GM12878 (cell line): ENCODE data around the gene CCDC159. TPM values are rescaled to one million over a fixed set of nuclear protein-coding genes. Genes with fewer than 3 reads are reported as not detected.

Experiments used
- BCL11A ChIP-seq: IDR thresholded peaks from 2 replicates; pipeline ENCODE4 v1.6.1; 2011; ENCODE audit warnings: low read depth, low read length
- EED ChIP-seq: sonication (generic); IDR thresholded peaks from 2 replicates; pipeline ENCODE4 v1.6.1; 2016; ENCODE audit warnings: antibody characterized with exemption, low read depth
- PRDM15 ChIP-seq: fragments of 450-650 bp; formaldehyde crosslinking; IDR thresholded peaks from 2 replicates; pipeline ENCODE4 v1.4.0; 2020; ENCODE audit warnings: mild to moderate bottlenecking, moderate library complexity
- RFX5 ChIP-seq: IDR thresholded peaks from 2 replicates; pipeline ENCODE4 v1.6.1; 2011; ENCODE audit warnings: low read depth, low read length, improper control_type of control experiment
- SP1 ChIP-seq: IDR thresholded peaks from one replicate; pipeline ENCODE4 v1.6.1; 2011; ENCODE audit warnings: low read depth, low read length
- ZBED1 ChIP-seq: IDR thresholded peaks from 2 replicates; pipeline ENCODE4 v1.6.1; 2016; ENCODE audit warnings: borderline replicate concordance
- polyA plus RNA-seq, 11 experiments: library from polyadenylated mRNA; depleted of rRNA in 4 of 11; unstranded in 6 of 11; stranded (reverse) in 5 of 11; fragments of >200 nt; fragmentation: Nextera tagmentation in 4 of 11; fragmentation: Illumina TruSeq in 1 of 11; extraction: Ambion mirVana in 4 of 11; extraction: Trizol in 1 of 11; gene quantifications; 1 replicate in 1 of 11; 2 replicates in 10 of 11; pipeline versions ENCODE4 v1.2.1 to v1.2.3, GENCODE V29; 2011 to 2016; ENCODE audit warnings: inconsistent platforms in 2 of 11, missing spikeins in 2 of 11, low read depth in 1 of 11
- total RNA-seq, 4 experiments: library from RNA; depleted of rRNA in 3 of 4; stranded (reverse); fragments of >200 nt in 3 of 4; fragmentation: Illumina TruSeq in 1 of 4; extraction: Trizol in 1 of 4; gene quantifications; 2 replicates each; pipeline versions ENCODE4 v1.2.1 to v1.2.3, GENCODE V29; 2013 to 2021
- TF ChIP-seq, protein P1 (sequence below): fragments of 450-650 bp; IDR thresholded peaks from 2 replicates; pipeline ENCODE4 v1.6.1; 2017; ENCODE audit warnings: mild to moderate bottlenecking, moderate library complexity
- TF ChIP-seq, protein P2 (sequence below): fragments of 450-650 bp; IDR thresholded peaks from 2 replicates; pipeline ENCODE4 v1.6.1; 2017; ENCODE audit warnings: antibody characterized with exemption, mild to moderate bottlenecking, moderate library complexity

Gene CCDC159
- total and polyA plus RNA-seq, 10 of the 15 experiments (the other 5 are each of a cell fraction or from before 2014, with no cell fraction given), result 0.61 to 14.7 (median 10.1) TPM

DNA sequence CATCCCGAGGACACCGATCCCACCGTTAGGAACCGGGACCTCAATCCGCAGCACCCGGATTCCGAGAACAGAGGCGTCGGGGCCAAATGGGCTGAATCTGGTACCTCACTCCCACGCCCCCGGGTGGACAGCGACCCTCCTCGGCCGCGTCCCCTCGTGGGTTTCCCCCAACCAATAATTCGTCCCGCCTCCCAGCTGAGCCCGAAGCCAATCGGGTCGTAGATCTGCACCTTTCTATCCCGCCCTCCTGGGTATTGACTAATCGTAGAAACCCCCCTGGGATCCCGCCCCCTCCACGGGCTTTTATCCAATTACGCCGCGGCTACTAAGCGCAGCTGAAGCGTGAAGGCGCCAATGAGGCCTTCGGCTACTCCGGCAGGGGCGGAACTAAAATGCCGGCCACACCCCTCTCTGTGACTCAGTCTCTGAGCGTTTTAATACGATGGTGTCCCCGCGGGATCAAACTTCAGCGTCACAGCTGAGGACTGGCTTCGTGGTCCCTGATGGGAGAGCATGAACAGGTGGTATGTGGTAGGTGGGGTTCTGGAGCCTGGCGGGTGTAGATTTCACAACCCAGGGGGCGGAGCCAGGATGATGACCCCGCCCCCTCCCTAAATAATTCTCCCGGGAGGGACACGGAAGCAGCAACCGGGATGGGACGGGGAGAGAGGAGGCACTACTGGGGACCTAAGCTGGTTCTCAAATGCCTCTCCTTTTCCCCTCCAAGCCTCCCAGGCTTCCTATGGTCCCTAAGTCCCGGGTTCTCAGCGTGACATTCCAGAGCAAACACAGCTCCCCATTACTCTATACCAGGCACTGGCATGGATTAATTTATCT, at the start of gene CCDC159, which contains the start of gene TMEM205 (continued):
- TF ChIP-seq PRDM15 (no peak), EED (no peak), BCL11A (no peak), ZBED1 (no peak), SP1 (peak; percentile 95), RFX5 (peak; percentile 54)
- TF ChIP-seq, protein P1, sequence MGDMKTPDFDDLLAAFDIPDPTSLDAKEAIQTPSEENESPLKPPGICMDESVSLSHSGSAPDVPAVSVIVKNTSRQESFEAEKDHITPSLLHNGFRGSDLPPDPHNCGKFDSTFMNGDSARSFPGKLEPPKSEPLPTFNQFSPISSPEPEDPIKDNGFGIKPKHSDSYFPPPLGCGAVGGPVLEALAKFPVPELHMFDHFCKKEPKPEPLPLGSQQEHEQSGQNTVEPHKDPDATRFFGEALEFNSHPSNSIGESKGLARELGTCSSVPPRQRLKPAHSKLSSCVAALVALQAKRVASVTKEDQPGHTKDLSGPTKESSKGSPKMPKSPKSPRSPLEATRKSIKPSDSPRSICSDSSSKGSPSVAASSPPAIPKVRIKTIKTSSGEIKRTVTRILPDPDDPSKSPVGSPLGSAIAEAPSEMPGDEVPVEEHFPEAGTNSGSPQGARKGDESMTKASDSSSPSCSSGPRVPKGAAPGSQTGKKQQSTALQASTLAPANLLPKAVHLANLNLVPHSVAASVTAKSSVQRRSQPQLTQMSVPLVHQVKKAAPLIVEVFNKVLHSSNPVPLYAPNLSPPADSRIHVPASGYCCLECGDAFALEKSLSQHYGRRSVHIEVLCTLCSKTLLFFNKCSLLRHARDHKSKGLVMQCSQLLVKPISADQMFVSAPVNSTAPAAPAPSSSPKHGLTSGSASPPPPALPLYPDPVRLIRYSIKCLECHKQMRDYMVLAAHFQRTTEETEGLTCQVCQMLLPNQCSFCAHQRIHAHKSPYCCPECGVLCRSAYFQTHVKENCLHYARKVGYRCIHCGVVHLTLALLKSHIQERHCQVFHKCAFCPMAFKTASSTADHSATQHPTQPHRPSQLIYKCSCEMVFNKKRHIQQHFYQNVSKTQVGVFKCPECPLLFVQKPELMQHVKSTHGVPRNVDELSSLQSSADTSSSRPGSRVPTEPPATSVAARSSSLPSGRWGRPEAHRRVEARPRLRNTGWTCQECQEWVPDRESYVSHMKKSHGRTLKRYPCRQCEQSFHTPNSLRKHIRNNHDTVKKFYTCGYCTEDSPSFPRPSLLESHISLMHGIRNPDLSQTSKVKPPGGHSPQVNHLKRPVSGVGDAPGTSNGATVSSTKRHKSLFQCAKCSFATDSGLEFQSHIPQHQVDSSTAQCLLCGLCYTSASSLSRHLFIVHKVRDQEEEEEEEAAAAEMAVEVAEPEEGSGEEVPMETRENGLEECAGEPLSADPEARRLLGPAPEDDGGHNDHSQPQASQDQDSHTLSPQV, result no peak
- TF ChIP-seq, protein P2, sequence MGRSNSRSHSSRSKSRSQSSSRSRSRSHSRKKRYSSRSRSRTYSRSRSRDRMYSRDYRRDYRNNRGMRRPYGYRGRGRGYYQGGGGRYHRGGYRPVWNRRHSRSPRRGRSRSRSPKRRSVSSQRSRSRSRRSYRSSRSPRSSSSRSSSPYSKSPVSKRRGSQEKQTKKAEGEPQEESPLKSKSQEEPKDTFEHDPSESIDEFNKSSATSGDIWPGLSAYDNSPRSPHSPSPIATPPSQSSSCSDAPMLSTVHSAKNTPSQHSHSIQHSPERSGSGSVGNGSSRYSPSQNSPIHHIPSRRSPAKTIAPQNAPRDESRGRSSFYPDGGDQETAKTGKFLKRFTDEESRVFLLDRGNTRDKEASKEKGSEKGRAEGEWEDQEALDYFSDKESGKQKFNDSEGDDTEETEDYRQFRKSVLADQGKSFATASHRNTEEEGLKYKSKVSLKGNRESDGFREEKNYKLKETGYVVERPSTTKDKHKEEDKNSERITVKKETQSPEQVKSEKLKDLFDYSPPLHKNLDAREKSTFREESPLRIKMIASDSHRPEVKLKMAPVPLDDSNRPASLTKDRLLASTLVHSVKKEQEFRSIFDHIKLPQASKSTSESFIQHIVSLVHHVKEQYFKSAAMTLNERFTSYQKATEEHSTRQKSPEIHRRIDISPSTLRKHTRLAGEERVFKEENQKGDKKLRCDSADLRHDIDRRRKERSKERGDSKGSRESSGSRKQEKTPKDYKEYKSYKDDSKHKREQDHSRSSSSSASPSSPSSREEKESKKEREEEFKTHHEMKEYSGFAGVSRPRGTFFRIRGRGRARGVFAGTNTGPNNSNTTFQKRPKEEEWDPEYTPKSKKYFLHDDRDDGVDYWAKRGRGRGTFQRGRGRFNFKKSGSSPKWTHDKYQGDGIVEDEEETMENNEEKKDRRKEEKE, result no peak
